Measurements from ENCODE around the gene SLC9A7.

SLC9A7 gene

GRCh38 chrX:46597208-46597607 is 161.7 kb downstream of the SLC9A7 start:
- Histone ChIP-seq H3K27me3 (replicated peaks; ENCODE audit: insufficient read depth, low read length) (no peaks in the 10 kb centered on the region), H3F3A (ENCODE audit: insufficient read depth, low read length) (no peaks in the 10 kb centered on the region), H3K4me2 (ENCODE audit: low read depth, low read length) (no peak overlapping the region), H4K20me1 (ENCODE audit: insufficient read depth, low read length) (no peaks in the 10 kb centered on the region), H3K9me2 (replicated peaks; ENCODE audit: insufficient read depth, low read length) (no peaks in the 10 kb centered on the region), H3K36me3 (replicated peaks; ENCODE audit: insufficient read depth, low read length) (no peaks in the 10 kb centered on the region), H3K27ac (ENCODE audit: low read length) (no peak overlapping the region), H3K9me3 (replicated peaks; ENCODE audit: insufficient read depth, low read length) (no peaks in the 10 kb centered on the region), H2AFZ (ENCODE audit: low read length) (no peak overlapping the region), H3K4me3 (ENCODE audit: low read length) (no peak overlapping the region), H3K9ac (ENCODE audit: low read length) (no peak overlapping the region), H3K4me1 (ENCODE audit: low read length) (no peaks in the 10 kb centered on the region), H3K79me2 (ENCODE audit: low read length) (no peaks in the 10 kb centered on the region)
- no peak for DNase-seq
- TF ChIP-seq EZH2phosphoT487 (IDR thresholded peaks at IDR 0.05; ENCODE audit: low read length): no peak
- TF ChIP-seq CTCF (IDR thresholded peaks at IDR 0.05; ENCODE audit: low read length): no peak
- TF ChIP-seq EZH2 (optimal IDR thresholded peaks at IDR 0.05; ENCODE audit: low read depth, low read length): no peak

GRCh38 chrX:46595084-46595483 is 163.8 kb downstream of the SLC9A7 start:
- Histone ChIP-seq H4K20me1 (ENCODE audit: insufficient read depth, low read length) (no peaks in the 10 kb centered on the region), H3K9me2 (replicated peaks; ENCODE audit: insufficient read depth, low read length) (no peaks in the 10 kb centered on the region), H3K4me3 (ENCODE audit: low read length) (no peak overlapping the region), H3K27me3 (replicated peaks; ENCODE audit: insufficient read depth, low read length) (no peaks in the 10 kb centered on the region), H3K4me2 (ENCODE audit: low read depth, low read length) (no peak overlapping the region), H3K9me3 (replicated peaks; ENCODE audit: insufficient read depth, low read length) (no peaks in the 10 kb centered on the region), H3F3A (ENCODE audit: insufficient read depth, low read length) (no peaks in the 10 kb centered on the region), H3K9ac (ENCODE audit: low read length) (no peak overlapping the region), H3K36me3 (replicated peaks; ENCODE audit: insufficient read depth, low read length) (no peaks in the 10 kb centered on the region), H2AFZ (ENCODE audit: low read length) (no peak overlapping the region), H3K27ac (ENCODE audit: low read length) (no peak overlapping the region), H3K4me1 (ENCODE audit: low read length) (no peaks in the 10 kb centered on the region), H3K79me2 (ENCODE audit: low read length) (no peaks in the 10 kb centered on the region)
- DNase-seq: no peak
- TF ChIP-seq EZH2phosphoT487 (IDR thresholded peaks at IDR 0.05; ENCODE audit: low read length): no peak
- TF ChIP-seq CTCF (IDR thresholded peaks at IDR 0.05; ENCODE audit: low read length): no peak
- no peak for TF ChIP-seq EZH2 (optimal IDR thresholded peaks at IDR 0.05; ENCODE audit: low read depth, low read length)

GRCh38 chrX:46589977-46590723 is 168.8 kb downstream of the SLC9A7 start:
- Histone ChIP-seq H3K79me2 (ENCODE audit: low read length) (no peaks in the 10 kb centered on the region), H4K20me1 (ENCODE audit: insufficient read depth, low read length) (no peaks in the 10 kb centered on the region), H3K27ac (ENCODE audit: low read length) (no peak overlapping the region), H3K9me2 (replicated peaks; ENCODE audit: insufficient read depth, low read length) (no peaks in the 10 kb centered on the region), H3K27me3 (replicated peaks; ENCODE audit: insufficient read depth, low read length) (no peaks in the 10 kb centered on the region), H3K9ac (ENCODE audit: low read length) (no peak overlapping the region), H3K9me3 (replicated peaks; ENCODE audit: insufficient read depth, low read length) (no peaks in the 10 kb centered on the region), H3K4me2 (ENCODE audit: low read depth, low read length) (no peak overlapping the region), H3K4me1 (ENCODE audit: low read length) (no peaks in the 10 kb centered on the region), H2AFZ (ENCODE audit: low read length) (no peak overlapping the region), H3F3A (ENCODE audit: insufficient read depth, low read length) (no peaks in the 10 kb centered on the region), H3K4me3 (ENCODE audit: low read length) (no peak overlapping the region), H3K36me3 (replicated peaks; ENCODE audit: insufficient read depth, low read length) (no peaks in the 10 kb centered on the region)
- TF ChIP-seq EZH2 (optimal IDR thresholded peaks at IDR 0.05; ENCODE audit: low read depth, low read length) (no peak), EZH2phosphoT487 (IDR thresholded peaks at IDR 0.05; ENCODE audit: low read length) (no peak), CTCF (IDR thresholded peaks at IDR 0.05; ENCODE audit: low read length) (no peak)
- no peak for DNase-seq

Data from MM.1S (cell line).